NCI-H1930 (cell line): Measurements from ENCODE around the gene PER2.

Experiments used
- DNase-seq, 2 experiments: peaks; one replicate each; lab custom pipeline; 2025; lab: John Stamatoyannopoulos, UW

Gene PER2

DNA sequence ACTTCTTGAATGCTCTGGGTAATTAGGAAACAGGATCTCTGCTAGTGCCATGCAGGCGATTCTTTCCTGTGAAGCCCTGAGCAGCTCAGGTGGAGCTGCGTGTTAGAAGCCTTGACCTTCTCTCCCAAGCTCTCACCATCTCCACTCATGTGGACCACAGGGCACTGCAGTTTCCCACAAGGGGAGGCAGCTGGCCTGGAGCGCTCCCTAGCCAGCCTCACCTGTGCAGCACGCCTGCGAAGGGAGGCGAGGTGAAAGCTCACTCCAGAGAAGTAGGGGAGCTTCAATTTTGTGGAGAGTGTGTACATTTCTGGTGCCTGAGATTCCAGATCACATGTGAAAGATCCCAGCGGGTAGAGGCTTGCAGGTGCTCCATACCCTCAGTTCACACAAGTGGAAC is 37.5 kb downstream of the PER2 start:
- DNase-seq: no peak

DNA sequence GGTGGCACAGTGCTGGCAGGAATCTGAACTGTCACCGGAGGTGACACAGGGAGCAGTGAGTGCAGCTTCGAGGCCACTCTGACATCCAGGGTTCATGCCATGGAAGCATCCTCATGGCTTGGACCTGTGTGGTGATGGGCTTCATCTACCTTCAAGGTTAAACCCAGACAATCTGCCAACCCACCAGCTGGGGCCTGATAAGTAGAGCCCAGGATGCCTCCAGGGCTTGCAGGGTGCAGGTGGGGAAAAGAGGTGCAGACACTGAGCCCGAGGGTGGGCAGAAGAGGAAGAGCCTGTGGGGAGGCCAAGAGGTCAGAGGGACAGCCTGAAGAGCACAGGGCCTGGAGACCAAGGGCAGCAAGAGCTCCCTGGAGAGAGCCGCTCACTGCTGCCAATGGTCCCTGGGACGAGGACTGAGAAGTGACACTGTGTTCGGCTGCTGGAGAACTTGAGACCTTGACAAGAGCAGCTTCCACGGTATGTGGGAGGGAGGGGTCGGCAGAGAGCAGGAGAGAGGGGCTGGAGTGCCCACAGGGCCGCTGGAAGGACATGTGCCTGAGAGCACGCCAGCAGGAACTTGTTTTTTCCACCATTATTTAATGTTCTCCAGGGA is 40.5 kb downstream of the PER2 start:
- DNase-seq: no peak

DNA sequence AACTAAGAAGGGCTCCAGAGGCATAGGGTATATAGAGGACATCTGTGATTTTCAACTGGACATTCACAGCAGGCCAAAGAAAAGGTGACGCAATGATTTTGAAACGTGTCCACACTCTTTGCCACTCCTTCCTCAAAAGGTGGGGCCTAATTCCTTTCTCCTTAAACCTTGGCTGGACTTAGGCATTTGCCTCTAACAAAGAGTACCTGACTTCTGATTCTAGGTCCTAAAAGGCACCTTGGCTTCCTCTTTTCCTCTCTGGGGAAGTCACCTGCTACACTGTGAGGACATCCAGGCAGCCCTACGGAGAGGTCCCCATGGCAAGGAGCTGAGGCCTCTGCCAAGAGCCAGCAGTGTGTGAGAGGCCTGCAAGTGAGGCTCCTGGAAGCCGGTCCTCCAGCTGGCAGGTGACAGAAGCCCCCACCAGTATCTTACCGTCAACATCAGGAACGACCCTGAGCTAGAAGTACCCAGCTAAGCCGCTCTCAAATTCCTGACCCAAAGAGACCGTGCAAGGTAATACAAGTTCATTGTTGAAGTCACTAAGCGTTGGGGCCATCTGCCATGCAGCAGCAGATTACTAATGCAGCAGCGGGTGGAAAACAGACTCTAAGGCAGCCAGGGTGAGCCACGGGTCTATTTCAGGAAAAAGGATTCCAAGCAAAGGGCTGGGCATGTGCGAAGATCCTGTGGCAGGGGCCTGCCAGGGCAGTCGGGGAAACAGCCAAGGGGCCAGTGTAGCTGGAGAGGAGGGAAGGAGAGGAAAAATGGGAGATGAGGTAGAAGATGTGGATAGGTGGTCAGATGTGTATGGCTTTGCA is 41.2 kb downstream of the PER2 start:
- DNase-seq: no peak

DNA sequence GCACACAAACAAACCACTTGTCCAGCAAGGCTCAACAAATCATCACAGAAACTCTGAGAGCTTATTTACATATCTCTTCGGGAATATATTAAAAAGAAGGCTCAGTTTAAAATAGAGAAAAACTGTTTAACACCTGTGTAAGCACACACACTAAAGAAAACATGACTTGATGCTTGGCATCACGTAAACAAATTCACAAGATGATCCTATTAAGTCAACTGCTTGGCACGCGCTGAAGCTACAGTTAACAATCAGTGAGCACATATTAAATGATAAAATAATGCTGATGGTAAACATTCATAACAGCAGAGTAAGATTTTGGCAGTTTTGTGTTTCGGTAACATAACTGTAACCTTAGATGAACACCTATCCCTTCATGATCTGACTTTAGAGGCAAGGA is 44.3 kb downstream of the PER2 start:
- peak in 1 of 2 experiments; percentile 65 for DNase-seq

DNA sequence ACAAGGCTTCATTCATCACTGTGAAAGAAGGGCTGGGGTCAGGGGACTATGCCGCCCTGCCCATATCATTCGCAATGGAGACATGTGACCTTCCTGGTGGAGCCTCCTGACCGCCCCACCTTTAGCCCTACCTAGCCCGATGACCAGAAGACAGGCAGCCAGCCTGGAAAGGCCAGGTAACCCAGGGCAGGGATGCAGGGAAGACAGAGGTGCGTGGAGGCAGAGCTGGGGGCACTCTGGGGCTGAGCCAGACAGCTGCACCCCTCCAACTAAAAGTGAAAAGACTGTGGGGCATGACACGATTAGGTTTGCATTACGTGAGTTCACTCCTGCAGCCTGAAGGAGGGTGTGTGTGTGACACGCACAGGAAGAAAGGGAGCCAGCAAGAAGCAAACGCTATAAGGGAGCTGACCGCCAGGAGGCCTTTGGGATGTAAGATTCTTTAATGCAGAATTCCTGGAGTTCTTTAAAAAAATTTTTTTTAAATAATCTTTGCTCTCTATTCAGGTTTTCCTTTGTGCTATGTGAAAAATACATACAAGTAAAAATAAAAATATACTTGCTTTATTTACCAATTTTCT is 44.8 kb downstream of the PER2 start:
- DNase-seq: no peak

DNA sequence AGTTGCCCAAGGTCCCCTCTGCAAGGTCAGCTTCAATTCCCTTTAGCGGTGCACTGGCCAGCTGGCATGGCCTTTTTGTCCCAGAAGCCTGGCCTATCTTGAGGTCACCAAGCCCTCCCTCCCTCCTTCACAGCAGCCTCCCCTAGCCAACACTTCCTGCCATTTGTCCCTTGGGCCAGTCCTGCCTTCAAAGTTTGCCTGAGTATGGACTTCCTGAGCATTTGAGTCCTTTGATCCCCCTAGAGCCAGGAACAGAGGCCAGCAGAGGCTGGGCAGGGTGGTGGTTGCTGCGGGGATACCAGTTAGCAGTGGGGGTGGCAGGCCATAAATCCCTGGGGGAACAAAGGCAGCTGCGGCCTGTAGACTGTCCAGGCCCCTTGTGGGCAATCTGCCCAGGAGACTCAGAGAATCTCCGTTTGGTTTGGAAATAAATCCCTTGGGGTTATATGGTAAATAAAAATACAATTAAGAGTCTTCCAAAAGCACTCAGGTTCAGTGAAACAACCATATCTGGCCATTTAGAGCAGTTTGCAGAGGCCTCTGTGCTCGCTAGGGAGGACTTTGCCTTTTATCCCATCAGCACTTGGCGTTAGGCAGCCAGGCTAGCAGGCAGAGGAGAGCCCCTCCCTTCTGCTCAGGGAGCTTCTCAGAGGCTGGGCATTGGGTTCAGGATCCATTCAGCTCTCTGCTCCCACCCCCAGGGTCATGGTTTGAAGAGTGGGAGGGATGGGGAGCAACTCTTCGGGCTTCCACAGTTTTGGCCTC is 45.5 kb downstream of the PER2 start:
- peak; percentile 37 to 50 for DNase-seq

DNA sequence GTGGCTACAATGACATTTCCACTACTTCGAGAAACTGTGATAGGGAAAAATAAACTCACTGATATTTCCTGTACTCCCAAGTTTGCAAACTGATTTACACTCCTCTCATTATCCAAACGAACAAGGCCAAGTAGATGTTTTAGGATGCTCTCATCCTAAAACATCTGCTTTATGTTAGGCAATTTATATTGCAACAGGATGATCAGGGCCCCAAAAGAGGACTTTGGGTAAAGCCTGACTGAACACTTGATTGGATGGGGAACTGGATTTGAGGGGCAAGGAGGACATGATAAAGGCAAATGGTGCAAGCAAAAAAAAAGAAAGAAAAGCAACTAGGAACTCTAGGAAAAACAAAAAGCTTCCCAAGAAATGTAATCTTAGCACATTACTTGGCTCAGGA is 46.4 kb downstream of the PER2 start:
- DNase-seq: no peak

DNA sequence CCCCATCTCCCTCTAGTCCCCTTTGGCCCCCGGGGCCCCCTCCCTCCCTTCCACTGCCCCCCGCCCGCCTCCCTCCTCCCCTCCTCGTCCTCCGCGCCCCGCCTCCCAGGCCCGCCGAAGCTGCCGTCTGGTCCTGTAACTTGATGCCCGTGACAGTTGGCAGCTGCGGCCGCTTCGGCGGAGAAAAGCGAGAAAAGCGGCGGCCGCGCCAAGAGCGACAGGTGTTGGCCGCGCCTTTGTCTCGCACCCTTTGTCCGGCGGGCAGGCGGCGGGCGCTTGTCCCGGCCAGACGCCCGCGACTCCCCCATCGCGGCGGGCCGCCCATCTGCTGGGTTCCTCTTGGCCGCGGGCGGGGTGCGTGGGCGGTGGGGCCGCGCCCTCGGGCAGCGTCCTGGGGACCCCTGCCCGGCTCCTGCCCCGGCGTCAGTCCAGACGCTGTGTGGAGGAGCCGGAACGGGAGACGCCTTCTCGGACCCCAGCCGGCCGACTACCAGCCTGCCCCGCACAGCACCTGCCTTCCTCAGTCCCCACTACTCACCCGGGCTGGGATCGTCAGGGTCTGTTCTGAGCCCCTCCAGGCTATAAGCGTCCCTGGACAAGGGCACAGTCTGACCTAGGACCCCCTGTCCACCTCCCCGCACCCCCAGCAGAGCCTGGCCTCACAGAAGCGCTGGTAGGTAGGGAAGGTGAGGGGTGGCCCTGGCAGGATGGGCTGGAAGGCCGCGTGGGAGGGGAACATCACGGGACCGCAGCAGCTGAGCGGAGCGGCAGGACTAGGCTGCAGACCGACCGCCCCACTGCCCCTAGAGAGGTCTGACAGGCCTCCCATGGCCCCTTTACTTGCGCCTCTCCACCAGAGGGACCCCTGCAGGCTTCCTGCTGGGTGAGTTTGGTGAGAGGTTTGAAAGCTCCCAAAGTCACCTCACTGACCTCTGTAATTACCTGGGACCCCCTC is 47.4 kb downstream of the PER2 start:
- peak; percentile 86 to 91 for DNase-seq

DNA sequence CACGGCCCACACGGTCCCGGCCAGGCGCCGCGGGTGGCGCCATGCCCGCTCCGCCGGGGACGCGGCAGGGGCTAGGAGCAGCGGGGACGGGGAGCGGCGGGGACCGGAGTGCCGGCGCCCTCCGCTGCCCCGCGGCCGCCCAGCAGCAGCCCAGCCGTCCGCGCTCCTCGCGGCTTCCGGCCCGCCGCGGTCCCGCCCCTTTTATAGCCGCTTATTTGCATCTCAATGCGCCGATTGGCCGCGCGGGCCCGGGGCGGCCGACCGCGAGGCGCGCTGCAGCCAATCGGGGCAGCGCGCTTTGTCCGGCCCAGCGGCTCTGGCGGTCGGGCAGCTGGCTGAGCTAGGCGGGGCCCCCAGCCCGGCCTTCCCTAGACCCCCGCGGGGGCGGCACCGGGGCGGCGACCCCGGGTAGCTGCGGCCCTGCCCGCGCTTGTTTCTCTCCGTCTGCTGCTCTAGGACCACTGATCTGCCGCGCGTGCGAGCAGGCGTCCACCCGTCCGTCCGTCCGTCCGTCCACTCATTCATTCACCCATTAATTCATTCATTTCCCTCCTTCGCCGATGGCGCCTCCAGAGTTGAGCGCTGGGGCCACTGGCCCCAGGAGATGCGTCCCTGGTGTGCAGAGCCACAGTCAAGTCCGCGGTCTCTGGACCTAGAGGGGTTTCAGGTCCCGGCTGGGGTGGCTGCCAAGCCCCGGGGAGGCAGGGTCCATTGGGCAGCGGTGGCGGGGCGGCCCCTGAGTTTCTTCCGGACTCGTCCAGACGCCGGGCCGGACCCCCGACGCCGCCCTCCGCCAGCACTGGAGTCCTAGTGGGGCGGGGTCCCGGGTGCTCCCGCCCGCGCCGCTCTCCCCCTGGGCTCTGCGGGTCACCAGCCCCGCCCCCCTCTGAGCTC is 48.3 kb downstream of the PER2 start, which contains the start of gene HES6:
Gene HES6, minus strand, starts transcription at position 176 of the 894 bp plus-strand sequence. Its CDS starts 133 bp downstream, at position 43.
- peak; percentile 82 to 93 for DNase-seq

DNA sequence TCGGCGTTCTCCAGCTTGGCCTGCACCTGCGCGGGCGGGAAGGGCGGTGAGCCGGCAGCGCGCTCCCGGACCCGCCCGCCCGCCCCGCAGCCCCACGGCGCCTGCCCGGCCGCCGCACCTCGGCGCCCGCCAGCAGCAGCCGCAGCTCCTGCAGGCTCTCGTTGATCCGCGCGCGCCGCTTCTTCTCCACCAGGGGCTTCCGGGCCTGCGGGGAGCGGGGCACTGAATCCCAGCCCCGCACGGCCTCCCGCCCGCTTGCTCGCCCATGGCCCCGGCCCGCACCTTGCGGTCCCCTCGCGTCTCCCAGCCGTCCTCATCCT is 48.9 kb downstream of the PER2 start:
- no peak for DNase-seq

DNA sequence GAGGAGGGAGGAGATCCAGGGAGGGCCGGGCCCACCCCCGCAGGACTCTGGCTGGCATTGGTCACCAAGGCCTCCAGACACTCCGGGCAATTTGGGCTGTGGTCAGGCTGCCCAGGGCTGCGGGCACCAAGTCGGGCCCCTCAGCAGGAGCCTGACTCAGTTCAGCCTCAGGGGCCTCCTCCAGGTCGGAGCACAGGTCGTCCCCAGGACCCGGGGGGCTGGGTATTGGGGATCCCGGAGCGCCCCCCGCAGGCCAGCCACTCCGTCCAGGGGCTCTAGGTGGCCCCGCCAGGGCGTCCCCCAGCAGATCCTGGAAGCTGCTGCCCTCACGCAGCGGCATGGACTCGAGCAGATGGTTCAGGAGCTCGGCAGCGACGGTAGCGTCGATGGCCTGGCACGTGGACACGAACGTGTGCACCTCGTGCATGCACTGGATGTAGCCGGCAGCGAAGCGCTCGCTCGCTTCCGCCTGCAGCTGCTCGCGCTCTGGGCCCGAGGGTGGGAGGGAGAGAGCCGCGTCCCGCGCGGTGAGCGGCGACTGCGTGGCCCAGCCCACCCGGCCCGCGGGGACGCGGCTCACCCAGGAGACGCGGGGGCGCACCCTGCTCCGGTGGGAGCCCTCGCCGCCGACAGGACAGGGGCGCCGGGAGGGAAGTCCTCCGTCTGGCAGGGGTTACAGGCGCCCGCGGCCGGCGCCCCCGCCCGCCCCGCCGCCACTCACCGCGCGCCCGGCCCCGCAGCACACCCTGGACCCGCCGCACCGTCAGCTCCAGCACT is 49.5 kb downstream of the PER2 start:
- peak in 1 of 2 experiments; percentile 30 for DNase-seq

DNA sequence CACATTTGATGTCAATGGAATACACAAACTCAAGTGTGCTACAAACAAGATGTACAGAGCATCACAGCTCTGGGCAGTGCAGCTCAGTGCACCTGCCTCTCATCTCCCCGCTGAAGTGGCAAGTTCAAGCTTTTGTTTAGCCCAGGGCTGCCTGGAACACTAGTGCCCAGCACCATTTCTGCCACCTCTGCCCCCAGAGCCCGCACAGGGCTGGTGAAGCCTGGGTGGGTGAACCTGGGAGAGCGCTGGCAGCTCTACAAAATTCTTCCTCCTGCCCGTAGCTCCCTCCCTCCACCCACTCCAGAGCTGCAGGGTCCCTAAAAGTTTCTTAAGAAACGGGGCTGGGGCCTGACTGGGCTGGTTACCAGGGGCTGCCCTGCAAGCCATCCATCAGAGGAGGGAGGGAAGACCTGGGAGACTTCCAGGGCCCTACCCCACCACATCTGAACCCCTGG is 50.1 kb downstream of the PER2 start:
- no peak for DNase-seq

DNA sequence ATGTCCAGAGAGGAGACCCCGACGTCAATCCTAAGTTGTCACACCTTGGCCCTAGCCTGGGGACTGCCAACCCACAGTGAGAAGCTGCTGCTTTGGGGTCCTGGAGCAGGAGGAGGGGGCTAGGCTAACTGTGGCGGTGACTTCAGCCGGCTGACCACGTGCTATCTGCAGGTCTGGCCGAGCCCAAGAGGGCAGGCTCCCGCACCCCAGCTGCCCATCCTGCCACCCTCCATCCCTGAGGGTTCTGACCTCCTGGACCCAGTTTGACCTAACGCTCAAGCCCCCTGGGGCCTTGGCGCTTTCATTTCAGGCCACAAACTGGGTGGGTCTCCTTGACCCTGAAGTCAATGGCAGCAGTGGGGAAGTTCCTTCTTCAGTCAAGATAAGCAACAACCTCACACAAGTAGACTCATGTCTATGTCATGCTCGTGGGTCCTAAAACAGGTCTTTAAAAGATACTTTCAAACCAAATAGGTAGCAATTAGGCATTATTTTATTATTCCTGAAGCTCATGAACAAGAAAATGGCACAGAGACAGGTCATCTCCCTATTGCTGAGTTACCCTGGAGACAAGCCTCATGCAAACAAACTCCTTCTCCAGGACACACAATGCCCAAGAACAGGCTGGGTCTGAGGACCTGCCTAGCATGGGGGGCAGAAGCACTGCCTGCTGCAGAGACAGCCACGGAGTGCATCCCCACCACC is 50.8 kb downstream of the PER2 start:
- DNase-seq: no peak

DNA sequence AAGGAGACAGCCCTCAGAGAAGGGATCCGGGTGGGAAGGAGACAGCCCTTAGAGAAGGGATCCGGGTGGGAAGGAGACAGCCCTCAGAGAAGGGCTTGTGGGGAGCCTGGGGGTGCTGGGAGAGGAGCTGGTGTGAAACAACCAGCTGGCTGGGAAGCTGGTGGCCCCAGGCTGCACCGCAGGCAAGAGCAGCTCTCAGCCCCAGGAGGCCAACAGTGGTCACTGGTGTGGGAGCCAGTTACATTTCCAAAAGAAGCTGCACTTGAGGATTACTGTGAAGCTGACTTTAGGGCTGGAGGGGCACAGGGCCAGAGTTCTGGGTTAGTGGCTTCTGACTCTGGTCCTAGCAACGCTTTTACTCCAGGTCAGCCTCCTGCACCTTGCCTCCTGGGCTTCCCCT is 51.8 kb downstream of the PER2 start:
- no peak for DNase-seq

DNA sequence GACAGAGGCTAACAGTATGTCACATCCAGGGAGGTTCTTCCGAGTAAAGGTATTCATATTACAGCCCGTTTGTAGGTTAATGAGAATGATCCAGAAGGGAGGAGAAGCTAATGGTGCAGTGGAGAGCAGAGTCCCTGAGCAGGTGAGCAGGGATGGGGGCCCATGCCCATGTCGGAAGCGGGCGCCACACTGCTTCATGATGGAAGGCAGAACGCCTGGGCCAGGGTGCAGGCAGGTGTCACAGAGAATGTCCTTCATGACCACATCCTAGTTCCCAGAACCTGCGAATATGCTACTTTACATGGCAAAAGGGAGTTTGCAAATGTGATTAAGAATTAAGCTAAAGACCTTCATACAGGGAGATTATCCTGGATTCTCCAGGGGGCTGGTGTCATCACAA is 52.6 kb downstream of the PER2 start:
- DNase-seq: no peak

DNA sequence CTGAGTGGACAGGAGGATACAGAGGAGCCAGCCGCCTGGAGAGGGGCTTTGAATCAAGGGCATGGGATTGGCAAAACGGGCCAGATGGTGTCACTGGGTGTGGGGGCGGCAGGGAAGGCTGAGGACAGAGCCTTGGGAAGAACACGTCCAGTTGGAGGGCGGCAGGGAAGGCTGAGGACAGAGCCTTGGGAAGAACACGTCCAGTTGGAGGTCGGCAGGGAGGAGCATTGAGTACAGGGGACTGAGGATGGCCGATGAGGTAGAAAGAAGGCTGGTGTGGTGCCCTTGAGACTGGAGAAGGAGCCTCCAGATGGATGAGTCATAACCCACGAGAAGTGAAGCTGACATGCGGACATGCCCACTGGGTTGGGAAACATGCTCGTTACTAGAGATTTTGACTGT is 53.1 kb downstream of the PER2 start:
- DNase-seq: no peak

DNA sequence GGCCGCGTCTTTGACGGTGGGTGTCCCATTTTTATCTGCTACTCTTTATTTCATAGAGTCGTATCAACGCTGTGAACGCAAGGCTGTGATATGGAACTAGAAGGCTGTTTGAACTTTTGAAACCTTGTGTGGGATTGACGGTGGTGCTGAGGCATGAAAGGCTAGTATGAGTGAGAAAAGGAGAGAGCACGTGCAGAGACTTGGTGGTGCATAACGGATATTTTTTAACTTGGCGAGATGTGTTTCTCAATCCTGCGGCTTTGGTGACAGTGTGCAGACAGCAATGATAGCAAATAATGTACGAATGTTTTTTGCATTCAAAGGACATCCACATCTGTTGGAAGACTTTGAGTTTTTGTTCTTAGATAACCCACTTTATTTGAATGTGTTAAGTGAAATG is 54.8 kb downstream of the PER2 start:
- no peak for DNase-seq

DNA sequence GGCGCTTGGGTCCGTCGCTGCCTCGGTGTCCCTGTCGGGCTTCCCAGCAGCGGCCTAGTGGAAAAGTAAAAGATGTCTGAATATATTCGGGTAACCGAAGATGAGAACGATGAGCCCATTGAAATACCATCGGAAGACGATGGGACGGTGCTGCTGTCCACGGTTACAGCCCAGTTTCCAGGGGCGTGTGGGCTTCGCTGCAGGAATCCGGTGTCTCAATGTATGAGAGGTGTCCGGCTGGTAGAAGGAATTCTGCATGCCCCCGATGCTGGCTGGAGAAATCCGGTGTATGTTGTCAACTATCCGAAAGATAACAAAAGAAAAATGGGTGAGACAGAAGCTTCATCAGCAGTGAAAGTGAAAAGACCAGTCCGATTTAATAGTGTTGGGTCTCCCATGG is 56.6 kb downstream of the PER2 start:
- DNase-seq: no peak

DNA sequence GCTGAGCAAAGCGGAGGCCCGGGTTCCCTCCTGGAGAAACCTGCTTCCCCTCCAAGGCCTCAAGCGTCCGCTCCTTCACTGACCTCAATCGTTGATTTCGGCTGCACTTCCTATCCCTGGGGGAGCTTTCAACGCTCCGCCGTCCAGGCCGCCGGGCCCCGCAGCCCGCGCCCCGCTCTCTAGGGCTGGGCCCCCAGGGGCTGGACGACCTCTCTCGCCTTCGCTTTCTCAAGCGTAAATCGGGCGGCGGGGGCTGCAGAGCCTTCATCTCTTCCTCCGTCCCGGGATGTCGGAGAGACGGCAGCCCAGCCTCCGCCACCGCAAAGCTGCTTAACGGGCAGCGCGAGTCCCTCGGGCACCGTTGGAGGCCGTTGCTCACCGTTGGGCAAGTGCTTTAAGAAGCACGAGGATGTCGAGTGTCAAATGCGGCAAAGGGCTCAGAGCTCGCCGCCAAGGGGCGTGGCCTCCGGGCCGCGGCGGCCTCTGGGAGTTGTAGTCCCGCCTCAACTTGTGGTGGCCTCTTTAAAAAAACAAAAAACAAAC is 57.1 kb downstream of the PER2 start:
- peak; percentile 26 to 61 for DNase-seq
